Measurements from ENCODE around the gene HSPA14. TPM values are rescaled to one million over a fixed set of nuclear protein-coding genes. Genes with fewer than 3 reads are reported as not detected.

Gene HSPA14
- 39.1 to 49.5 TPM (median 43.7 TPM) in 5 replicates for total RNA-seq (2022; extraction: Qiagen RNA extraction; ENCODE audit: low read depth)

GRCh38 chr10:14837757-14838581 is at the start of gene HSPA14, which contains the start of the genes CDNF and MSANTD7:
TSS of gene HSPA14 (plus strand) at chr10:14838306. CDS start at chr10:14838403, 97 bp downstream.
TSS of gene CDNF (minus strand) at chr10:14838037. CDS start at chr10:14837946, 91 bp downstream.
TSS of gene MSANTD7 (plus strand) at chr10:14838306. CDS start at chr10:14842285, 3,979 bp downstream.

GRCh38 chr10:14878266-14879123 is 40.4 kb downstream of the HSPA14 start, which contains the start of gene SUV39H2:
TSS of gene SUV39H2 (plus strand) at chr10:14878866. CDS start at chr10:14878889, 23 bp downstream.

Other genes starting within 250 kb of the HSPA14 start
- 93.0 to 205 TPM (median 137 TPM) in 5 replicates for gene FAM107B, start 63.4 kb upstream of the HSPA14 start, total RNA-seq (2022; extraction: Qiagen RNA extraction; ENCODE audit: low read depth)
- 0.52 to 1.4 TPM (median 1.1 TPM) in 5 replicates for gene CDNF, start 269 bp upstream of the HSPA14 start, total RNA-seq (2022; extraction: Qiagen RNA extraction; ENCODE audit: low read depth)
- 10.6 to 12.8 TPM (median 11.7 TPM) in 5 replicates for gene MSANTD7, start within 50 bp of the HSPA14 start, total RNA-seq (2022; extraction: Qiagen RNA extraction; ENCODE audit: low read depth)
- 17.8 to 25.8 TPM (median 18.5 TPM) in 5 replicates for gene SUV39H2, start 40.6 kb downstream of the HSPA14 start, total RNA-seq (2022; extraction: Qiagen RNA extraction; ENCODE audit: low read depth)
- 4.7 to 7.0 TPM (median 5.5 TPM) in 5 replicates for gene DCLRE1C, start 115.8 kb downstream of the HSPA14 start, total RNA-seq (2022; extraction: Qiagen RNA extraction; ENCODE audit: low read depth)
- 1.00 to 1.4 TPM (median 1.2 TPM) in 3 of 5 replicates, not detected in the others for gene MEIG1, start 121.1 kb downstream of the HSPA14 start, total RNA-seq (2022; extraction: Qiagen RNA extraction; ENCODE audit: low read depth)
- 0.28 to 0.48 TPM (median 0.45 TPM) in 3 of 5 replicates, not detected in the others for gene OLAH, start 205.6 kb downstream of the HSPA14 start, total RNA-seq (2022; extraction: Qiagen RNA extraction; ENCODE audit: low read depth)